DMS53 (cell line): ENCODE results near the gene LSG1.
A peak's percentile ranks its signal among the peaks of the same experiment; 100 is the strongest.
"Not testable (repeated sequence)": the region's sequence is repeated elsewhere in the genome, so short reads cannot be mapped to it uniquely, and the experiment has no call there.

Source experiments
- DNase-seq: peaks from one replicate; lab custom pipeline; 2025; lab: John Stamatoyannopoulos, UW

LSG1 gene

GRCh38 chr3:194657439-194657838 is 14.6 kb downstream of the LSG1 start:
- DNase-seq: no peak

- DNase-seq: no peak
Observed at GRCh38 chr3:194654443-194654842, 17.5 kb downstream of the LSG1 start.

GRCh38 chr3:194647747-194648146 is 24.2 kb downstream of the LSG1 start:
- no peak for DNase-seq

GRCh38 chr3:194642769-194643168 is 29.2 kb downstream of the LSG1 start:
- no peak for DNase-seq

GRCh38 chr3:194640829-194641228 is 31.2 kb downstream of the LSG1 start:
- DNase-seq: peak; percentile 10

GRCh38 chr3:194638991-194639605 is 32.9 kb downstream of the LSG1 start:
- no peak for DNase-seq

GRCh38 chr3:194637541-194638400 is 34.2 kb downstream of the LSG1 start:
- no peak for DNase-seq

GRCh38 chr3:194637066-194637465 is 34.9 kb downstream of the LSG1 start:
- no peak for DNase-seq

- DNase-seq: peak; percentile 90
Observed at GRCh38 chr3:194633349-194634004, 38.5 kb downstream of the LSG1 start, which contains the start of gene TMEM44. Gene TMEM44, minus strand, starts transcription at chr3:194633419. Its CDS starts 204 bp downstream, at chr3:194633215.

- peak; percentile 81 for DNase-seq
Observed at GRCh38 chr3:194632809-194633348, 39.1 kb downstream of the LSG1 start.

GRCh38 chr3:194632226-194632808 is 39.7 kb downstream of the LSG1 start:
- DNase-seq: no peak

GRCh38 chr3:194631696-194632095 is 40.3 kb downstream of the LSG1 start:
- no peak for DNase-seq

GRCh38 chr3:194630681-194631080 is 41.3 kb downstream of the LSG1 start:
- not testable (repeated sequence) for DNase-seq

- no peak for DNase-seq
Observed at GRCh38 chr3:194624956-194625355, 47.0 kb downstream of the LSG1 start.

GRCh38 chr3:194623449-194624290 is 48.3 kb downstream of the LSG1 start:
- no peak for DNase-seq

GRCh38 chr3:194622621-194623340 is 49.2 kb downstream of the LSG1 start:
- DNase-seq: no peak

GRCh38 chr3:194621947-194622346 is 50.0 kb downstream of the LSG1 start:
- no peak for DNase-seq

- DNase-seq: no peak
Observed at GRCh38 chr3:194620196-194620595, 51.8 kb downstream of the LSG1 start.

- DNase-seq: no peak
Observed at GRCh38 chr3:194619741-194620140, 52.2 kb downstream of the LSG1 start.

- no peak for DNase-seq
Observed at GRCh38 chr3:194618858-194619608, 53.0 kb downstream of the LSG1 start.
